ENCODE measurements around the gene C1GALT1C1.

C1GALT1C1 gene

DNA sequence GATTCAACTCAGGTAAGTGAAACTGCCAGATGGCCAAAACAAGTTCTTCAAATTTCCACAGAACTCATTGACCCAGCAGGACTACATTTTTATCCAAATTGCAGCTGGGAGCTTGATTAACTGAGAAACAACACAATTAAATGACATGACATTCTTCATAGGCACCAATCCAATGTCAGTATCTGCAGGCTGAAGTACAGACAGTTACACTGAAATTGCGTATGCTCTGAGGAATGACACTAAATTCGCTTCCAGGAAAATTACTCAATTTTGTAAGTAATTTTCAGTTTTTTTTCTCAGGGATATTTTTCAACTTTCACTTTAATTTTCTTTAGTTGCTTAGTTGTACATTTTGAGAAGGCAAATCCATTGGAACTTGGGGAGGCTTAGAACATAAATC is 4.5 kb downstream of the C1GALT1C1 start:
- H3K4me3 ChIP-seq (ENCODE audit: low read length): no peak overlapping the region
- TF ChIP-seq ZNF274 (IDR thresholded peaks at IDR 0.05; ENCODE audit: low read depth, low read length): no peak

DNA sequence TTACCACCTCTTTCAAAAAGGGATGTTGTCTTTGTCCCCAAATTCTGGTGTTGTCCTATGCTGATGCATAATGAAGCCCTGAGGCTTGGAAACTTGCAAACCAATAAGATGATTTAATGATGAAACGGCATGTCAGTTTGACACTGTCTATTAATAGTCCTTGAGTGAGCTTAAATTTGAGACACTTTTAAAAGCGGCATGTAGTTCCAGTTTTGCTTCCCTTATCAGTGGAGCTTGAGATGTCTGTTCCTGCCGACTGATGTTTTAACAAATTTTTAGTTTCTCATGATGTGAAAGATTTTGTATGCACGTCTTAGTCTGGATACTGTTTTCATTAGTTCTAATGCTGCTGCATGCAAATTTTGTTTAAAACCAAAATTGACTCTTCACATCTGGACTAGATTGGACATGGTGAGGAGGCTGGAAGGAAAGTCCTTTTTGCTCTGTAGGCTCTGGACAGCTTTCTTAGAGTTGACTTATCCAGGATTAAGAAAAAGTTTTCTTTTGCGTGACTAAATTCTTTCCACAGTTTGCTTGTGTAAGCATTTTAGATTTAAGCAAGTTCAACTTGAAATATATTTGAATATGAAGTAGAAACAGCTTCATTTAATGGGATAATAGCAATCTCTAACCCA is 11.7 kb downstream of the C1GALT1C1 start:
- no peak for TF ChIP-seq ZNF274 (IDR thresholded peaks at IDR 0.05; ENCODE audit: low read depth, low read length)
- H3K4me3 ChIP-seq (ENCODE audit: low read length): no peak overlapping the region

DNA sequence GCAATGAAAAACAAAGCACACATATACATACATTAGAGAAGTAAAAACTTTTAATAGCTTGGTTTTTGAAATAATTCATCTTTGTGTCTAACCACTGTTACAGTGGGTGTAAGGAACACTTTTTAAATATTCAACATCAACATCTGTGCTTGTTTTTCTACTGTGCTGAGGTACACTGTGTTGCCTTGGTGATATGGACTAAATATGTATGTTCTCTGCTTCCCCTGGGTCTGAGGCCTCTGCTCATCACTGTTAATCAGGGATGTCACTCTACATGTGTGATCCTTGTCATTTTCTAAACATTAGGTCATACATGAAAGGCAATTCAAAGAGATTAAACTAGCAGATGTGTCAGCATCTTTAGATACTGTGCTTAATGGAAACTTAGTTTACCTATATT is 15.0 kb downstream of the C1GALT1C1 start:
- H3K4me3 ChIP-seq (ENCODE audit: low read length): no peak overlapping the region
- no peak for TF ChIP-seq ZNF274 (IDR thresholded peaks at IDR 0.05; ENCODE audit: low read depth, low read length)

DNA sequence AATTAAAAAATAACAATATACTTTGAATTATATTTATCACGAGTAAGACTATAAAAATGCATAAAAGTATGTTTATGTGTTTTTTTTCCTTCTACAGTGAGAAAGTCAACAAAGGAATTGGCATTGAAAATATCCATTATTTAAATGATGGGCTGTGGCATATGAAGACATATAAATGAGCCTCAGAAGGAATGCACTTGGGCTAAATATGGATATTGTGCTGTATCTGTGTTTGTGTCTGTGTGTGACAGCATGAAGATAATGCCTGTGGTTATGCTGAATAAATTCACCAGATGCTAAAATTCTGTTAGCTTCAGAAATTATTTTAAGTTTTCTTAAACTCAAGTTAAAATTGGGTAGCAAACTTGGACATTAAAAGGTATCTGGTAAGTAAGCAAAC is 17.8 kb downstream of the C1GALT1C1 start:
- no peak for TF ChIP-seq ZNF274 (IDR thresholded peaks at IDR 0.05; ENCODE audit: low read depth, low read length)
- no peak overlapping the region for H3K4me3 ChIP-seq (ENCODE audit: low read length)

DNA sequence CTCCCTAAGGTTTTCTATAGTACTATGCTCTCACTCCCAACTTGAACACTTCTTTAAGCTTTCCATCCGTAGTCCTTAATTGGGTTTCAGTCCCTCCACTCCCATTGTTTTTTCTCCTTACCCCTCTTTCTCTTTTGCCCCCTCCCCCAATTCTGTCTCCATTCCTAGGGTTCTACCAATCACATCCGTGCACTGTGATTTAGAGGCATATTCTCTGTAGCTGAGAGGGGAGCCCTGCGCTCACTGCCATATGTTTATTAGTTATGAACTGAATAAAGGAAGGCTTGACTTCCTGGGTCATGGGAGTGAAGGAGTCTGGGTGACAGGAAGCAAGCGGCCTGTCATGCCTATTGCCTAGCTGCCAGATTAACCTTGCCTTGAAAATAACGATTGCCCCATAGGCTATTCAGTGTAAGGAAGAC is 25.5 kb downstream of the C1GALT1C1 start:
- H3K4me3 ChIP-seq (ENCODE audit: low read length): peak overlapping the region; percentile 92
- no peak for TF ChIP-seq ZNF274 (IDR thresholded peaks at IDR 0.05; ENCODE audit: low read depth, low read length)

DNA sequence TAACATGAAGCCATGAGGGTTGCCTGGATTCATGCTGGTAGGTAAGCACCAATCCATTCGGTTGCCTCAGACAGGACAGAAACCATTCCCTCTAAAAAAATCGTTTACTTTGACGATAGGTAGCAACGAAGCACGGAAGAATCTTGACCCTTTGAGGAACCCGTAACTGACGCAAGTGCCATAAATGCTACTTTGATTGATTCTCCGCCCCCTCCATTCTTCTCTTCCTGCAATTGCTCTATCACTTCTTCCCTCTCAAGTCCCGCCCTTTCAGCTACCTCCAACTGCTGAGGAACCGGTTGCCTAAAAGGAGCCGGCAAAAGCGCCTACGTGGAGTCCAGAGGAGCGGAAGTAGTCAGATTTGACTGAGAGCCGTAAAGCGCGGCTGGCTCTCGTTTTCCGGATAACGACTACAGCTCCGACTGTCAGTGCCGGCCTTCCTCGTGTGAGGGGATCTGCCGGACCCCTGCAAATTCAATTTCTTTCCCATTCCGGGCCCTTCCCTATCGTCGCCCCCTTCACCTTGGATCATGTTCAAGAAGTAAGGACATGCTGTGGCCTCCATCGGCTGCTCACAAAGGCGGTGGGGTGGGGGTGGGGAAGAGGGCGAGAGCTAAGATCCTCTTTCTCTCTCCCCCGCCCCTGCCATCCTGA is 26.0 kb downstream of the C1GALT1C1 start, which contains the start of gene MCTS1:
Gene MCTS1 (plus strand): TSS at position 395 of the 654 bp plus-strand sequence. CDS start 136 bp downstream, at position 531.
- peak within 1 kb of the TSS; percentile 92 for H3K4me3 ChIP-seq (ENCODE audit: low read length)
- TF ChIP-seq ZNF274 (IDR thresholded peaks at IDR 0.05; ENCODE audit: low read depth, low read length): no peak

DNA sequence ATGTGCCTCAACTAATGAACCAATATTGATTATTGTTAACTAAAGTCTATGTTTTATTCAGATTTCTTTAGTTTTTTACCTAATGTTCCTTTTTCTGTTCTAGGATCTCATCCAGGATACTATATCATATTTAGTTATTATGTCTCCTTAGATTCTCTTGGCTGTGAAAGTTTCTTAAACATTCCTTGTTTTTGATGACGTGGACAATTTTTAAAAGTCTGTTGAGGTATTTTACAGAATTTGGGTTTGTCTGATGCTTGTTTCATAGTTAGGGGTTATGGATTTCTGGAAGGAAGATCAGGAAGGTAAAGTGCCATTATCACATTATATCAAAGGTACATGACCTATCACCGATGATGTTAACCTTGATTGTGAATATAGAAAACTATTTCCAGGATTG is 44.2 kb downstream of the C1GALT1C1 start:
- H3K4me3 ChIP-seq (ENCODE audit: low read length): no peak overlapping the region

More for the DNA sequence above, 44.2 kb downstream of the C1GALT1C1 start:
- TF ChIP-seq ZNF274 (IDR thresholded peaks at IDR 0.05; ENCODE audit: low read depth, low read length): no peak
